Stimulated activated memory B cell treated with anti-CD40 and anti-IgM and Interleukin-4, amounts not matched to agents 10 μg/mL and 1 μg/mL and 100 μg/mL, for 72 hours (primary cell): Measurements from ENCODE around the gene ZNF593.

Experiments
- ATAC-seq: fragments of 150-1000 bp; cut with Tn5 transposase; 2 replicates; pipeline ENCODE4 v1.10.0; 2021
- H3K27ac Mint-ChIP-seq: one replicate; pipeline ENCODE4 v1.8.0; 2022; ENCODE audit warnings: mild to moderate bottlenecking, mixed read lengths
- H3K27me3 Mint-ChIP-seq: one replicate; pipeline ENCODE4 v1.8.0; 2022; ENCODE audit warnings: mixed read lengths
- H3K36me3 Mint-ChIP-seq: one replicate; pipeline ENCODE4 v1.8.0; 2022; ENCODE audit warnings: mixed read lengths
- H3K4me1 Mint-ChIP-seq: one replicate; pipeline ENCODE4 v1.8.0; 2022; ENCODE audit warnings: mixed read lengths
- H3K4me3 Mint-ChIP-seq: one replicate; pipeline ENCODE4 v1.8.0; 2022; ENCODE audit warnings: mild to moderate bottlenecking, moderate library complexity, mixed read lengths
- H3K9me3 Mint-ChIP-seq: one replicate; pipeline ENCODE4 v1.8.0; 2022; ENCODE audit warnings: mixed read lengths

The ZNF593 gene

DNA sequence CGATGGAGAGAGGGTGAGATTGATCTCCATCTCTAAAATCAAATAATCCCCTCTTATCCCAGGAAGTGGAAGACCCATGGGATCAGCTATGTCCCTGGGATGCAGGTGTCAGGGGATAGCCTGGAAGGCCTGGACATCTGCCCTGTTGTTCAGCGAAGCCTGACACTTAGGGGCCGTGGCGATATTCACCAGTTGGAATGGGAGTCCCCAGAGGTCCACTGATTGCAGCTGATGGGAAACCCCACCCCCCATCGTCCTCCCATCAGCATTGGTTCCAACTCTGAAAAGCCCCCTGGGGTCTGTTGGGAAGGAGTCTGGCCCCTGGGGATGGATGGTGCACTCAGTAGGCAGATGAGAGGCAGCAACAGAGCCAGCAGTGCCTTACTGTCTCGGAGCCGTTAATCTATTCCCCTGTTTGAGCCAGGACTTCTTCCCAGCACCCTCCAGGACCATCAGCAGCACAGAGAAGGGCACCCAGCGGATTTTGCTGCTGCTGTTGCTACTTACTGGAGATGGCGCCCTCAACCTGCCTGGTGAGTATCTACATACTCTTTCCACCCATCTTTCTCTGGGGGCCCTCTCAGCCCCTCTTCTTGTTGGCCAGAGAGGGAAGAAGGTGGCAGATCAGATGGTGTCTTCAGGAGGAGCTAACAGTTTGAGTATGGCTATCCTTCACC, 34.1 kb downstream of the ZNF593 start:
- Mint-ChIP-seq H3K4me3 (no peak overlapping the region), H3K9me3 (no peaks in the 10 kb centered on the region), H3K27me3 (peaks cover 41% of the 10 kb centered on the region), H3K27ac (no peak overlapping the region), H3K4me1 (peaks cover 13% of the 10 kb centered on the region), H3K36me3 (no peaks in the 10 kb centered on the region)
- no peak for ATAC-seq

DNA sequence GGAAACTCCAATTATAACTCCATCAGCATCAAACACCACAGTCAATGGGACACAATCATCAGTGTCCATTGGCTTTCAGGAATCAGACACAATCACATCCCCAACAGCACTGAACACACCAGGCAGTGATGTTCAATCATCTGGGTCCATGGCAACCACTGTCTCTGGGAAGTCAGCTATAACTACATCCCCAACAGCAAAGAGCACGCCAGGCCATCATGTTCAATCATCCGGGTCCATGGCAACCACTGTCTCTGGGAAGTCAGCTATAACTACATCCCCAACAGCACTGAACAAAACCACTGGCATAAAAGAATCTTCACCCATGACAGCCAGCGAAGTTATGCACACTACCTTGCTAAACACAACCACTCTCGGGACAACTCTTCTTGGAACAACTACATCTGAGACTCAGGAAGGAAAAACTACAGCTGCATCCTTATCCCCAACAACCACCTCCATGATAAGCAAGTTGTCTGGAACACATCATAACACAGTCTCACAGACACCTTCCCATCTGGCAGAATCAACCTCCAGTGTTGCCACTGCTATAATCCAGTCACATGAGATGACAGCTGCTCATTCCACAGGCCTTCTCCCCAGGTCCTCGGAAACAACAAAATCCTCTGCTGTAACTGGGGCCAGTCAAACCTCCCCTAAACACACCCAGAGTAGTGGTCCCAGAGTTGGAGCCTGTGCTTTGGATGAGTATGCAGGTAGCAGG, 40.6 kb downstream of the ZNF593 start:
- H3K9me3 Mint-ChIP-seq: no peaks in the 10 kb centered on the region
- ATAC-seq: no peak
- no peaks in the 10 kb centered on the region for H3K36me3 Mint-ChIP-seq
- H3K27me3 Mint-ChIP-seq: no peaks in the 10 kb centered on the region
- H3K4me1 Mint-ChIP-seq: no peaks in the 10 kb centered on the region
- H3K27ac Mint-ChIP-seq: no peak overlapping the region
- no peak overlapping the region for H3K4me3 Mint-ChIP-seq

DNA sequence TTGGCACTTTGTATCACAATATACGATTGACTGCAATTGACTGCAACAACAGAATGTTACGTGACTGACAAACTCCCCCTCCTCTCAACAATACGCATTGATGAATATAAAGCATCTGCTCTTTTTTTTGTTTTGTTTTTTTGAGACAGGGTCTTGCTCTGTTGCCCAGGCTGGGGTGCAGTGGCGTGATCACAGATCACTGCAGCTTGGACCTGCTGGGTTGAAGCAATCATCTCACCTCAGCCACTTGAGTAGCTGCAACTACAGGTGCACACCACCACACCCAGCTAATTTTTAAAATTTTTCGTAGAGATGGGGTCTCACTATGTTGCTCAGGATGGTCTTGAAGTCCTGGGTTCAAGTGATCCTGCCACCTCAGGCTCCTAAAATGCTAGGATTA, 43.0 kb downstream of the ZNF593 start:
- no peak overlapping the region for H3K4me3 Mint-ChIP-seq
- no peak overlapping the region for H3K27ac Mint-ChIP-seq
- ATAC-seq: no peak

DNA sequence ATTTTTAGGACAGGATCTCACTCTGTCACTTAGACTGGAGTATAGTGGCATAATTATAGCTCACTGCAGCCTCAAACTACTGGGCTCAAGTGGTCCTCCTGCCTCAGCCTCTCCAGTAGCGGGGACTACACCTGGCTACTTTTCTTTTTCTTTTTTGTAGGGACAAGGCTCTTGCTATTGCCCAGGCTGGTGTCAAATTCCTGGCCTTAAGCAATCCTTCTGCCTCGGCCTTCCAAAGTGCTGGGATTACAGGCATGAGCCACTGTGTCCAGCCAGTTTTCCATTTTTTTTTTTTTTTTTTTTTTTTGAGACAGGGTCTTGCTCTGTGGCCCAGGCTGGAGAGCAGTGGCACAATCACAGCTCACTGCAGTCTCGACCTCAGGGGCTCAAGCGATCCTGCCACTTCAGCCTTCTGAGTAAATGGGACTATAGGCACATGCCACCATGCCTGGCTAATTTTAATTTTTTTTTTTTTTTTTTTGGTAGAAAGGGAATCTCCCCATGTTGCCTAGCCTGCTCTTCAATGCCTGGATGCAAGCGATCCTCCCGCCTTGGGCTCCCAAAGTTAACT, 43.7 kb downstream of the ZNF593 start:
- Mint-ChIP-seq H3K36me3 (no peaks in the 10 kb centered on the region), H3K27ac (no peak overlapping the region), H3K9me3 (no peaks in the 10 kb centered on the region), H3K4me1 (no peaks in the 10 kb centered on the region), H3K27me3 (peaks cover 8% of the 10 kb centered on the region), H3K4me3 (no peak overlapping the region)
- no peak for ATAC-seq

More for the DNA sequence above, 43.0 kb downstream of the ZNF593 start:
- no peaks in the 10 kb centered on the region for H3K36me3 Mint-ChIP-seq
- no peaks in the 10 kb centered on the region for H3K4me1 Mint-ChIP-seq
- no peaks in the 10 kb centered on the region for H3K9me3 Mint-ChIP-seq
- peaks cover 8% of the 10 kb centered on the region for H3K27me3 Mint-ChIP-seq

DNA sequence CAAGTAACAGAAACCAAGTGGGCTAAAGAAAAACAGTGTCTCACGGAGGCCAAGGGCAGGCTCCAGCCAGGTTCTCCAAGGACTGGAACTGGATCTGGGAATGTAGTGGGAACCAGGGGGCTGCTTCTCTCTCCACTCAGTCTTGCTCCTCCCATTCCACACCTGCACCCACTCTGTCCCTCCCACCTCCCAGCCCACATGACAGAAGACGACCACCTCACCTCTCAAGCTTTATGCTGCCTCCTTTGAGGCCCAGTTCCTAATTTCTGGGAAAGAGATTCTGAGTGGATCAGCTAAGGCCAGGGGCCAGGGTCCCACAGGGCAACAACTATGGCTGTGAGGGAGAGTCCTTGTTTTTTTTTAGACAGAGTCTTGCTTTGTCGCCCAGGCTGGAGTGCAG, 45.5 kb downstream of the ZNF593 start:
- Mint-ChIP-seq H3K36me3 (no peaks in the 10 kb centered on the region), H3K27ac (no peak overlapping the region), H3K27me3 (peaks cover 17% of the 10 kb centered on the region), H3K4me1 (no peaks in the 10 kb centered on the region), H3K4me3 (no peak overlapping the region), H3K9me3 (no peaks in the 10 kb centered on the region)
- no peak for ATAC-seq

DNA sequence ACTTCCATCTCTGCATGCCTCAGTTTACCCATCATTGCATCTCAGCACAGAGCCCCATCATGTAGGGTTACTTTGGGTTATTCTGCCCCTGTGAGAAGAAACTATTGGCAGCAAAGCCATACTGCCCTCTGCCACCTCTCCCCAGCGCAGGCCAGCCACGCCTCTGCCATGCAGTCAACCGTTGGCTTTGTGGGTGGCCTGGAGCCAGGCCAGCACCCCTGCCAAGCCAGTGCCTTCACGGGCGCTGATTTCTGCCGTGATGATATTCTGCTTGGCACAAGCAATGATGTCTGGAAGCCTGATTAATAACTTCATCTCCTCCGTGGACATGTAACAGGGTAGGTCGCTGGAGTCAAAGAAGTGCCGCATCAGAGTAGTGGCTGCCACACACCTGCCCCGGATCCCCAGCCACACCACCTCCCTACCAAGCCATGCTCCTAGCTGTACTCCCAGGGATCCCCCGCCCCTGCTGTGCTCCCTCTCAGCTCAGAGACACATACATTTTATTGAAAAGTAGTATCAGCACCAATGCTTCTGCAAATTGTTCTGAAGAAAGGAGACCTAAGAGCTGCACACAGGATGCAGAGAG, 49.3 kb downstream of the ZNF593 start:
- no peaks in the 10 kb centered on the region for H3K4me1 Mint-ChIP-seq
- H3K4me3 Mint-ChIP-seq: no peak overlapping the region
- no peaks in the 10 kb centered on the region for H3K36me3 Mint-ChIP-seq
- ATAC-seq: no peak
- no peak overlapping the region for H3K27ac Mint-ChIP-seq
- H3K9me3 Mint-ChIP-seq: no peaks in the 10 kb centered on the region
- peaks cover 35% of the 10 kb centered on the region for H3K27me3 Mint-ChIP-seq
